Thoracic aorta (tissue), 2 donors: ENCODE measurements around the gene RELA. TPM values are rescaled to one million over a fixed set of nuclear protein-coding genes. Genes with fewer than 3 reads are reported as not detected.

Experiments
- ATAC-seq: fragments of 150-250 bp; one replicate; pipeline ENCODE4 v1.8.0; 2017; ENCODE audit warnings: low read depth; ENCODE audit not compliant: insufficient number of reproducible peaks, low FRiP score
- DNase-seq: peaks from one replicate; pipeline ENCODE4 v3.0.0-alpha.2; 2020; ENCODE audit warnings: low spot score
- H3K27ac ChIP-seq, 2 donors: fragments of 200-600 bp; sonication (generic); 1 replicate in 1 of 2; 2 replicates in 1 of 2; pipeline ENCODE4 v1.5.1; 2016; ENCODE audit warnings: mild to moderate bottlenecking in 2 of 2, moderate library complexity in 2 of 2
- H3K27me3 ChIP-seq: fragments of 200-600 bp; sonication (generic); replicated peaks from 2 replicates; pipeline ENCODE4 v1.6.0; 2016; ENCODE audit warnings: mild to moderate bottlenecking; ENCODE audit not compliant: insufficient read depth
- H3K36me3 ChIP-seq: fragments of 200-600 bp; sonication (generic); one replicate; pipeline ENCODE4 v1.5.1; 2016
- H3K4me1 ChIP-seq, 2 donors: fragments of 200-600 bp; sonication (generic); 1 replicate in 1 of 2; 2 replicates in 1 of 2; pipeline versions ENCODE4 v1.5.1 to v1.6.0; 2016; ENCODE audit warnings: low read depth in 2 of 2, mild to moderate bottlenecking in 1 of 2; ENCODE audit not compliant: control insufficient read depth in 1 of 2
- H3K4me3 ChIP-seq: fragments of 200-600 bp; sonication (generic); 2 replicates; pipeline ENCODE4 v1.5.1; 2016; ENCODE audit warnings: mild to moderate bottlenecking
- H3K9me3 ChIP-seq: fragments of 200-600 bp; sonication (generic); 2 replicates; pipeline ENCODE4 v1.5.1; 2016
- CTCF ChIP-seq: fragments of 200-600 bp; sonication (generic); IDR thresholded peaks from one replicate; pipeline ENCODE4 v1.5.1; 2019; ENCODE audit warnings: antibody characterized with exemption
- total RNA-seq, 2 donors: library from RNA; depleted of rRNA; stranded (reverse); fragments of >200 nt; gene quantifications; one replicate each; pipeline versions ENCODE4 v1.1.0 to v1.2.3, GENCODE V29; 2016

The RELA gene
- total RNA-seq, 2 donors from 2014 or later: 81.5 to 84.4 TPM

GRCh38 chr11:65617136-65617850, 45.4 kb downstream of the RELA start:
- no peak overlapping the region for H3K27ac ChIP-seq
- no peaks in the 10 kb centered on the region for H3K9me3 ChIP-seq
- TF ChIP-seq CTCF: no peak
- peaks cover 42% of the 10 kb centered on the region for H3K36me3 ChIP-seq
- H3K4me3 ChIP-seq: peak overlapping the region; percentile 97
- DNase-seq: no peak
- H3K4me1 ChIP-seq: peaks cover 22 to 28% of the 10 kb centered on the region in 2 donors
- no peak for ATAC-seq
- no peaks in the 10 kb centered on the region for H3K27me3 ChIP-seq

GRCh38 chr11:65616575-65617001, 46.1 kb downstream of the RELA start:
- H3K27ac ChIP-seq: peak overlapping the region in 1 of 2 donors; percentile 85
- H3K36me3 ChIP-seq: peaks cover 36% of the 10 kb centered on the region

GRCh38 chr11:65615950-65616574, 46.7 kb downstream of the RELA start:
- Histone ChIP-seq H3K4me3 (peak overlapping the region; percentile 97), H3K9me3 (no peaks in the 10 kb centered on the region), H3K27ac (peak overlapping the region; percentile 84 to 85), H3K4me1 (peaks cover 28 to 40% of the 10 kb centered on the region in 2 donors), H3K27me3 (no peaks in the 10 kb centered on the region), H3K36me3 (peaks cover 31% of the 10 kb centered on the region)
- ATAC-seq (no peak), DNase-seq (no peak)
- TF ChIP-seq CTCF: no peak

More at GRCh38 chr11:65616575-65617001, 46.1 kb downstream of the RELA start:
- Histone ChIP-seq H3K27me3 (no peaks in the 10 kb centered on the region), H3K9me3 (no peaks in the 10 kb centered on the region), H3K4me3 (peak overlapping the region; percentile 97), H3K4me1 (peaks cover 28 to 35% of the 10 kb centered on the region in 2 donors)
- ATAC-seq (no peak), DNase-seq (no peak)
- no peak for TF ChIP-seq CTCF

GRCh38 chr11:65615229-65615949, 47.3 kb downstream of the RELA start, which contains the start of gene PCNX3:
PCNX3 (plus strand) TSS chr11:65615776; CDS start chr11:65616312, 536 bp downstream.
- TF ChIP-seq CTCF: no peak
- peaks cover 28 to 47% of the 10 kb centered on the region in 2 donors for H3K4me1 ChIP-seq
- peaks cover 31% of the 10 kb centered on the region for H3K36me3 ChIP-seq
- no peaks in the 10 kb centered on the region for H3K27me3 ChIP-seq
- H3K9me3 ChIP-seq: no peaks in the 10 kb centered on the region
- peak within 1 kb of the TSS; percentile 96 to 97 for H3K27ac ChIP-seq
- peak within 1 kb of the TSS; percentile 97 for H3K4me3 ChIP-seq
- ATAC-seq (peak; percentile 97), DNase-seq (peak; percentile 100)
